ENCODE results near the gene PTHLH.

The PTHLH gene

GRCh38 chr12:27973487-27973890 is 956 bp upstream of the PTHLH start:
- DNase-seq, result no peak

GRCh38 chr12:27971606-27972005 is 927 bp downstream of the PTHLH start:
- DNase-seq, result no peak

GRCh38 chr12:27971121-27971489 is 1.4 kb downstream of the PTHLH start:
- DNase-seq, result no peak

- no peak for DNase-seq
Observed at GRCh38 chr12:27970401-27971120, 2.0 kb downstream of the PTHLH start.

GRCh38 chr12:27969624-27970400 is 2.7 kb downstream of the PTHLH start:
- no peak for DNase-seq

GRCh38 chr12:27968972-27969623 is 3.4 kb downstream of the PTHLH start:
- DNase-seq, result no peak

GRCh38 chr12:27967551-27968054 is 4.9 kb downstream of the PTHLH start:
- no peak for DNase-seq

- no peak for DNase-seq
Observed at GRCh38 chr12:27966870-27967269, 5.7 kb downstream of the PTHLH start.

- DNase-seq, result no peak
Observed at GRCh38 chr12:27965966-27966365, 6.6 kb downstream of the PTHLH start.

- no peak for DNase-seq
Observed at GRCh38 chr12:27965411-27965810, 7.1 kb downstream of the PTHLH start.

GRCh38 chr12:27964123-27964522 is 8.4 kb downstream of the PTHLH start:
- no peak for DNase-seq

GRCh38 chr12:27960821-27961220 is 11.7 kb downstream of the PTHLH start:
- no peak for DNase-seq

- DNase-seq, result no peak
Observed at GRCh38 chr12:27958675-27959074, 13.9 kb downstream of the PTHLH start.

GRCh38 chr12:27957366-27957765 is 15.2 kb downstream of the PTHLH start:
- no peak for DNase-seq

GRCh38 chr12:27953817-27954216 is 18.7 kb downstream of the PTHLH start:
- DNase-seq, result no peak

GRCh38 chr12:27953348-27953747 is 19.2 kb downstream of the PTHLH start:
- DNase-seq, result no peak

GRCh38 chr12:27952510-27952909 is 20.0 kb downstream of the PTHLH start:
- DNase-seq, result no peak

- DNase-seq, result no peak
Observed at GRCh38 chr12:27951898-27952297, 20.6 kb downstream of the PTHLH start.

- no peak for DNase-seq
Observed at GRCh38 chr12:27946421-27946820, 26.1 kb downstream of the PTHLH start.

- peak; percentile 14 for DNase-seq
Observed at GRCh38 chr12:27940756-27941402, 31.7 kb downstream of the PTHLH start.

- no peak for DNase-seq
Observed at GRCh38 chr12:27940245-27940644, 32.3 kb downstream of the PTHLH start.

- DNase-seq, result no peak
Observed at GRCh38 chr12:27937768-27938167, 34.8 kb downstream of the PTHLH start.

GRCh38 chr12:27936196-27936595 is 36.3 kb downstream of the PTHLH start:
- no peak for DNase-seq

Measured in GOT3 (cell line).